WTC11 (cell line): Measurements from ENCODE around the gene ZER1.

Experiments used
- CREB1 ChIP-seq: sonication (generic); formaldehyde crosslinking; IDR thresholded peaks from 2 replicates; pipeline ENCODE4 v1.8.0; 2023; ENCODE audit warnings: mild to moderate bottlenecking, missing genetic modification reagents
- ESRRA ChIP-seq: sonication (generic); formaldehyde crosslinking; IDR thresholded peaks from 2 replicates; pipeline ENCODE4 v1.8.1; 2022; ENCODE audit warnings: mild to moderate bottlenecking, missing genetic modification reagents, borderline replicate concordance
- JUN ChIP-seq: sonication (generic); formaldehyde crosslinking; IDR thresholded peaks from 2 replicates; pipeline ENCODE4 v1.8.0; 2023; ENCODE audit warnings: mild to moderate bottlenecking, missing genetic modification reagents
- NR2C2 ChIP-seq: sonication (generic); formaldehyde crosslinking; IDR thresholded peaks from 2 replicates; pipeline ENCODE4 v1.8.0; 2022; ENCODE audit warnings: mild to moderate bottlenecking, missing genetic modification reagents
- SP1 ChIP-seq: sonication (generic); formaldehyde crosslinking; conservative IDR thresholded peaks from 2 replicates; pipeline ENCODE4 v1.8.1; 2022; ENCODE audit warnings: missing genetic modification reagents
- ZNF317 ChIP-seq: sonication (generic); formaldehyde crosslinking; IDR thresholded peaks from 2 replicates; pipeline ENCODE4 v1.8.1; 2023; ENCODE audit warnings: low read depth, mild to moderate bottlenecking, moderate library complexity, missing genetic modification reagents, borderline replicate concordance
- TF ChIP-seq, protein P1 (sequence below): sonication (generic); formaldehyde crosslinking; IDR thresholded peaks from 2 replicates; pipeline ENCODE4 v1.8.0; 2022; ENCODE audit warnings: mild to moderate bottlenecking, missing genetic modification reagents
- TF ChIP-seq, protein P2 (sequence below): fragments of 200-600 bp; IDR thresholded peaks from 2 replicates; pipeline ENCODE4 v1.8.0; 2022; ENCODE audit warnings: antibody characterized with exemption
- TF ChIP-seq, protein P3 (sequence below): sonication (generic); formaldehyde crosslinking; IDR thresholded peaks from 2 replicates; pipeline ENCODE4 v1.8.0; 2023; ENCODE audit warnings: missing genetic modification reagents
- TF ChIP-seq, protein P4 (sequence below): sonication (generic); formaldehyde crosslinking; IDR thresholded peaks from 2 replicates; pipeline ENCODE4 v1.8.1; 2023; ENCODE audit warnings: mild to moderate bottlenecking, missing genetic modification reagents, moderate library complexity
- TF ChIP-seq, protein P5 (sequence below): sonication (generic); formaldehyde crosslinking; IDR thresholded peaks from 2 replicates; pipeline ENCODE4 v1.8.1; 2023; ENCODE audit warnings: mild to moderate bottlenecking, moderate library complexity, missing genetic modification reagents
- TF ChIP-seq, protein P6 (sequence below): sonication (generic); formaldehyde crosslinking; IDR thresholded peaks from 2 replicates; pipeline ENCODE4 v1.8.0; 2022; ENCODE audit warnings: mild to moderate bottlenecking, missing genetic modification reagents

DNA sequence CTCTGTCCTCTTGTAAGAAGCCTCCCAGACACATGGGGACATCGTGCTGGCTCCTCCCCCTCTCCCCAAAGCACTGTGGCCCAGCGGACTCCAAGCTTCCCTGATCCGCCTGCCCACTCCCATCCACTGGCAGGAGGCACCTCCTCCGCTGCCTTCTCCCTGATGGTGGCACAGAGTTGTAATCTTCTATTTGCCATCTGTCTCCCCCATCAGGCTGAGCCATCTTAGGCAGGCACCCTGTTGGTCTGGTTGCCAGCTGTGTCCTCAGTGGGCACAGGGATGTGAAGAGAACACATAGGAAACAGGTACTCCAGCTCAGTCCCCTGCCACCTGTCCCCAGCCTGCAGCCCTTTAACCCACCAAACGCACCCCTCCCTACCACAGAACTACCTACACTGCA is 42.4 kb downstream of the ZER1 start:
- TF ChIP-seq, protein P1, sequence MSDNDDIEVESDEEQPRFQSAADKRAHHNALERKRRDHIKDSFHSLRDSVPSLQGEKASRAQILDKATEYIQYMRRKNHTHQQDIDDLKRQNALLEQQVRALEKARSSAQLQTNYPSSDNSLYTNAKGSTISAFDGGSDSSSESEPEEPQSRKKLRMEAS (CRISPR knock-in tag) = no peak
- TF ChIP-seq, protein P2, sequence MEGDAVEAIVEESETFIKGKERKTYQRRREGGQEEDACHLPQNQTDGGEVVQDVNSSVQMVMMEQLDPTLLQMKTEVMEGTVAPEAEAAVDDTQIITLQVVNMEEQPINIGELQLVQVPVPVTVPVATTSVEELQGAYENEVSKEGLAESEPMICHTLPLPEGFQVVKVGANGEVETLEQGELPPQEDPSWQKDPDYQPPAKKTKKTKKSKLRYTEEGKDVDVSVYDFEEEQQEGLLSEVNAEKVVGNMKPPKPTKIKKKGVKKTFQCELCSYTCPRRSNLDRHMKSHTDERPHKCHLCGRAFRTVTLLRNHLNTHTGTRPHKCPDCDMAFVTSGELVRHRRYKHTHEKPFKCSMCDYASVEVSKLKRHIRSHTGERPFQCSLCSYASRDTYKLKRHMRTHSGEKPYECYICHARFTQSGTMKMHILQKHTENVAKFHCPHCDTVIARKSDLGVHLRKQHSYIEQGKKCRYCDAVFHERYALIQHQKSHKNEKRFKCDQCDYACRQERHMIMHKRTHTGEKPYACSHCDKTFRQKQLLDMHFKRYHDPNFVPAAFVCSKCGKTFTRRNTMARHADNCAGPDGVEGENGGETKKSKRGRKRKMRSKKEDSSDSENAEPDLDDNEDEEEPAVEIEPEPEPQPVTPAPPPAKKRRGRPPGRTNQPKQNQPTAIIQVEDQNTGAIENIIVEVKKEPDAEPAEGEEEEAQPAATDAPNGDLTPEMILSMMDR = no peak
- TF ChIP-seq NR2C2 (CRISPR knock-in tag) (no peak), JUN (CRISPR knock-in tag) (no peak), SP1 (CRISPR knock-in tag) (no peak), CREB1 (CRISPR knock-in tag) (no peak), ZNF317 (CRISPR knock-in tag) (no peak), ESRRA (CRISPR knock-in tag) (no peak)
- TF ChIP-seq, protein P3, sequence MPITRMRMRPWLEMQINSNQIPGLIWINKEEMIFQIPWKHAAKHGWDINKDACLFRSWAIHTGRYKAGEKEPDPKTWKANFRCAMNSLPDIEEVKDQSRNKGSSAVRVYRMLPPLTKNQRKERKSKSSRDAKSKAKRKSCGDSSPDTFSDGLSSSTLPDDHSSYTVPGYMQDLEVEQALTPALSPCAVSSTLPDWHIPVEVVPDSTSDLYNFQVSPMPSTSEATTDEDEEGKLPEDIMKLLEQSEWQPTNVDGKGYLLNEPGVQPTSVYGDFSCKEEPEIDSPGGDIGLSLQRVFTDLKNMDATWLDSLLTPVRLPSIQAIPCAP = no peak
- TF ChIP-seq, protein P4, sequence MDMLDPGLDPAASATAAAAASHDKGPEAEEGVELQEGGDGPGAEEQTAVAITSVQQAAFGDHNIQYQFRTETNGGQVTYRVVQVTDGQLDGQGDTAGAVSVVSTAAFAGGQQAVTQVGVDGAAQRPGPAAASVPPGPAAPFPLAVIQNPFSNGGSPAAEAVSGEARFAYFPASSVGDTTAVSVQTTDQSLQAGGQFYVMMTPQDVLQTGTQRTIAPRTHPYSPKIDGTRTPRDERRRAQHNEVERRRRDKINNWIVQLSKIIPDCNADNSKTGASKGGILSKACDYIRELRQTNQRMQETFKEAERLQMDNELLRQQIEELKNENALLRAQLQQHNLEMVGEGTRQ (CRISPR knock-in tag) = no peak
- TF ChIP-seq, protein P5, sequence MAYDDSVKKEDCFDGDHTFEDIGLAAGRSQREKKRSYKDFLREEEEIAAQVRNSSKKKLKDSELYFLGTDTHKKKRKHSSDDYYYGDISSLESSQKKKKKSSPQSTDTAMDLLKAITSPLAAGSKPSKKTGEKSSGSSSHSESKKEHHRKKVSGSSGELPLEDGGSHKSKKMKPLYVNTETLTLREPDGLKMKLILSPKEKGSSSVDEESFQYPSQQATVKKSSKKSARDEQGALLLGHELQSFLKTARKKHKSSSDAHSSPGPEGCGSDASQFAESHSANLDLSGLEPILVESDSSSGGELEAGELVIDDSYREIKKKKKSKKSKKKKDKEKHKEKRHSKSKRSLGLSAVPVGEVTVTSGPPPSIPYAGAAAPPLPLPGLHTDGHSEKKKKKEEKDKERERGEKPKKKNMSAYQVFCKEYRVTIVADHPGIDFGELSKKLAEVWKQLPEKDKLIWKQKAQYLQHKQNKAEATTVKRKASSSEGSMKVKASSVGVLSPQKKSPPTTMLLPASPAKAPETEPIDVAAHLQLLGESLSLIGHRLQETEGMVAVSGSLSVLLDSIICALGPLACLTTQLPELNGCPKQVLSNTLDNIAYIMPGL (CRISPR knock-in tag) = no peak
- TF ChIP-seq, protein P6, sequence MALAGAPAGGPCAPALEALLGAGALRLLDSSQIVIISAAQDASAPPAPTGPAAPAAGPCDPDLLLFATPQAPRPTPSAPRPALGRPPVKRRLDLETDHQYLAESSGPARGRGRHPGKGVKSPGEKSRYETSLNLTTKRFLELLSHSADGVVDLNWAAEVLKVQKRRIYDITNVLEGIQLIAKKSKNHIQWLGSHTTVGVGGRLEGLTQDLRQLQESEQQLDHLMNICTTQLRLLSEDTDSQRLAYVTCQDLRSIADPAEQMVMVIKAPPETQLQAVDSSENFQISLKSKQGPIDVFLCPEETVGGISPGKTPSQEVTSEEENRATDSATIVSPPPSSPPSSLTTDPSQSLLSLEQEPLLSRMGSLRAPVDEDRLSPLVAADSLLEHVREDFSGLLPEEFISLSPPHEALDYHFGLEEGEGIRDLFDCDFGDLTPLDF = no peak
